HG03575 (cell line): ENCODE measurements around the gene IHH.

ENCODE experiments used
- ATAC-seq: cut with Tn5 transposase; IDR thresholded peaks from one replicate; pipeline ENCODE4 v1.9.1; 2021; ENCODE audit not compliant: unreplicated experiment, insufficient number of reproducible peaks, low FRiP score; ENCODE audit errors: extremely low read depth

The IHH gene

GRCh38 chr2:219049282-219049681 lies 11.4 kb downstream of the IHH start:
- no peak for ATAC-seq

GRCh38 chr2:219045937-219046550 lies 14.7 kb downstream of the IHH start:
- no peak for ATAC-seq

- ATAC-seq = no peak
Measured at GRCh38 chr2:219042750-219043149, 18.0 kb downstream of the IHH start.

- ATAC-seq = no peak
Measured at GRCh38 chr2:219042157-219042556, 18.6 kb downstream of the IHH start.

GRCh38 chr2:219041252-219041651 lies 19.5 kb downstream of the IHH start, which contains the start of gene CFAP65:
TSS of gene CFAP65 (minus strand) at chr2:219041516. CDS start at chr2:219039048, 2,468 bp downstream.
- no peak for ATAC-seq

GRCh38 chr2:219038600-219038999 lies 22.1 kb downstream of the IHH start:
- no peak for ATAC-seq

- no peak for ATAC-seq
Measured at GRCh38 chr2:219037783-219038499, 22.8 kb downstream of the IHH start.

- ATAC-seq = no peak
Measured at GRCh38 chr2:219035942-219036341, 24.8 kb downstream of the IHH start.

- no peak for ATAC-seq
Measured at GRCh38 chr2:219034823-219035222, 25.9 kb downstream of the IHH start.

- ATAC-seq = no peak
Measured at GRCh38 chr2:219032051-219032745, 28.5 kb downstream of the IHH start.

GRCh38 chr2:219031005-219031738 lies 29.5 kb downstream of the IHH start:
- ATAC-seq = no peak

- ATAC-seq = no peak
Measured at GRCh38 chr2:219030177-219030940, 30.4 kb downstream of the IHH start.

GRCh38 chr2:219029829-219030165 lies 30.9 kb downstream of the IHH start:
- ATAC-seq = no peak

GRCh38 chr2:219028996-219029828 lies 31.5 kb downstream of the IHH start:
- no peak for ATAC-seq

- no peak for ATAC-seq
Measured at GRCh38 chr2:219028141-219028540, 32.6 kb downstream of the IHH start.

- no peak for ATAC-seq
Measured at GRCh38 chr2:219027511-219028055, 33.1 kb downstream of the IHH start.

- ATAC-seq = no peak
Measured at GRCh38 chr2:219026946-219027345, 33.8 kb downstream of the IHH start.
